Fibroblast of skin of left quadriceps (primary cell): Measurements from ENCODE around the gene NKD1.

Experiments used
- DNase-seq, 2 experiments: peaks; one replicate each; pipeline ENCODE4 v3.0.0-alpha.2; 2013; ENCODE audit warnings: low read depth in 2 of 2

The NKD1 gene

DNA sequence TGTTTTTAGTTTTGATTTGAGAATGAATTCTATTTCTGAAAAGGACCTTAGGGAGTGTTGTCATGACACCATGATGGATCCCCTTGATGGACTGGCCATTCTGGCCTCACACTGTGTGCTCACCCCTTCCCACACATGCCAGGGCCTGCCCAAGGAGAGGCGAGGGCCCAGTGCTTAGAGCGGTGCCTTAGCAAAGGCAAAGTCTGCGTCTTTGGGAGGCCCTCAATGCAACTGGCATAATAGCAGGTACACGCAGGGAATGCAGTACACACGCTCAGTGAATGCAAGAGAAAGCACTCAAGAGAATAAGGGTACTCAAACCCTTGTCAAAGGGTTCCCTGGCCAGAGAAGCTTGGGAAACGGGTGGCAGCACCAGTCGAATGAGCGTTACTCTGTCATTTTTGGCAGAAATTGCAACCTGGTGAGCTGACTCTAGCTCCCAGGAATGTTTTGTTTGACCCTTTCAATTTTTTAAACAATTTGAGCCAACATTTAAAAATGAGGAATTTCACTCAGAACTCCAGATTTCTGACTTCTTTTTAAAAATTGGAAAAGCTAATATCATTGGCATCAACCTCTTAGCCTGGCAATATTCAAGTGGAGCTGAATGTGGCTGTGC, 32.1 kb downstream of the NKD1 start:
- no peak for DNase-seq

DNA sequence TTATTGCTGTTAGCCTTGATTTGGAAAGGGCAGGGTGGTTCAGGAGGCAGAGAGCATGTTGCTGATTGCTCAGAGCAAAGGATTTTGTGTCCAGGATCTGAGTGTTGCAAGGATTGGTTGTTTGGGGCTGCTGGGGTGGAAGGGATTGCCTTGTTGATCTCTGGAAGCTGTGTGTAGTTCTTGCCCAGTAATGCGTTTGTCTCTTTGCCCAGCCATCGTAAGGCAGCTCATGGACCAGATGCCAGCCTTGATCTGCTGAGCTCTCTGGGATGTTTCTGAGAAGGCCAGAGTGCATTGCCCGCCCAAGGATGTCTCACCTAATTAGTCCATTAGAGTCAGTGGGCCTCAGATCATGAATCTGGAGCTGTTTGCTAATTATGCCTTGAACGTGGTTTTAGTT, 33.6 kb downstream of the NKD1 start:
- DNase-seq, result no peak

- no peak for DNase-seq
Measured at GRCh38 chr16:50583211-50583610, 35.0 kb downstream of the NKD1 start.

DNA sequence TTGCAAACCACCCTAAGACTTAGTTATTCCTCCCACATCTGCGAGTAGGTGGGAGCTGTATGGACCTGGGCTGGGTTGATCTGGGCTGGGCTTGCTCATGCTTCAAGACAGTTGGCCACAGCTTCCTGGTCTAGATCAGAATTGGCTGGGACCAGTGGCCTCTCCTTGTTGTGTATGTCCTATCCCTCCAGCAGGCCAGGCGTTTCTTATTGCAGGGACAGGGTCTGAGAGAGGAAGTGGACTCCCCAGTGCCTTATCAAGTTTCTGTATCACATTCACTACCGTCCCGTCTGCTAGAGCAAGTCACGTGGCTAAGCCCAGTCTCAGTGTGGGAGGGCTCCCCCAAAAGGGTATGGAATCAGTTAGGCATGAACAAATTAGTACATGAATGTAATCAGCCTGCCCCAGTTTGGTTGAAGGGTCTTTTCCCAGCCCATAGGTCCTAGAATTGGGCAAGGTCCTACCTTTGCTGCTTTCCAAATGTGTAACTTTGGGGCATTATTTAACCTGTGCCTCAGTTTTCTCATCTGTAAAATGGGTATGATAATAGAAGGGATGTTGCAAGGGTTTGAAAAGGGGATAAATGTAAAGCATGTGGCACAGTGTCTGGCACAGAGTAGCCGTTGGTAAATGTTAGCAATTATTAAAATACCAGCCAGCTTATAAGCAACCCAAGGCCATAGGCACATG, 36.0 kb downstream of the NKD1 start:
- no peak for DNase-seq

DNA sequence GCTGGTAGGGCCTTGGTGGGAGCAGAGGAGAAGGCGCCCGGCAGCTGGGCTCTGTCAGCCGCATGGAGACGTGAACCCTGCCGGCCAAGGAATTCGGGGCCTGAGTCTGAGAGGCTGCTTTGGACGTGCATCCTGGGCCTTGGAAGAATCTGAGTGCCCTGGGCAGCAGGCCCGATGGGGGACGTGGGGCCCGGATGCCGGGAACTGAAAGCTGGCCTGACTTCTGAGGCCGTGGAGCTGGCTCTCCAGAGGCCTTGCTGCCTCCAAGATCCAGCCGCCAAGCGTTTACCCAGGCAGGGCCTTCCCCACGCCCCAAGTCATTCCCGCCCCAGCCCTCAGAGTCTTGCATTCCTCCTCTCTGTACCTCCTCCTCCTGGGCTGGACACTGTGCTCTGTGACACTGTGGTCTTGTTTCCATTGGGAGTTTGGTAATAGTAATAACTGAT, 37.2 kb downstream of the NKD1 start:
- no peak for DNase-seq

DNA sequence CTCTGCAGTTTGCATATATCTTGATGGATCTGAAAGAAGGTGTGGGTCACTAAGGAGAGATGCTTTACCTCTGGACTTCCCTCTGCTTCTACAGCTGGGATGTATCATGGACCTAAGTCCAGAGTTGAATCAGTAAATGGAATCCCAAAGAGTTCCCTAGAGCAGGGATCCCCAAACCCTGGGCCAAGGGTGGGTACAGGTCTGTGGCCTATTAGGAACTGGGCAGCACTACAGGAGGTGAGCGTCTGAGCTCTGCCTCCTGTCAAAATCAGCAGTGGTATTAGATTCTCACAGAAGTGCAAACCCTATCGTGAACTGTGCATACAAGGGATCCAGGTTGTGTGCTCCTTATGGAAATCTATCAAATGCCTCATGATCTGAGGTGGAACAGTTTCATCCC, 39.3 kb downstream of the NKD1 start:
- no peak for DNase-seq

GRCh38 chr16:50588276-50588675, 40.1 kb downstream of the NKD1 start:
- DNase-seq, result no peak

- no peak for DNase-seq
Measured at GRCh38 chr16:50591209-50591608, 43.0 kb downstream of the NKD1 start.

GRCh38 chr16:50591800-50592771, 43.9 kb downstream of the NKD1 start:
- no peak for DNase-seq

DNA sequence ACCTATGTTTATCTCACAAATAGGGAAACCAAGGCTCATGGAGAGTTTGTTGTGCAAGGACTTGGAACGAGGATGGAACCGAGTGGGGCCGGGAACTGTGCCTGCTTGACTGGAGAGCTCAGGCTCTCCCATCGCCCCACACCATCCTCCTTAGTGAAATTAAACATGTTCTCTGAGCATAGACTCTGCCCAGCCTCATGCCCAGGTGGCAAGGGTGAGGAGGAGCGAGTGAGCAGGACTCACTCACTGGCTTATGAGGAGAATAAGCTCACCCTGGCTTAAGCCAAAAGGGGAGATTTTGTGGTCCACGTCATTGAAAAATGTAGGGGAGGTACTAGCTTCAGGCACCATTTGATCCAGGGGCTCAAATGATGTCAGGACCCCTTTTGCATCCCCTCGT, 44.8 kb downstream of the NKD1 start:
- no peak for DNase-seq

GRCh38 chr16:50593410-50594150, 45.4 kb downstream of the NKD1 start:
- DNase-seq, result no peak

GRCh38 chr16:50594308-50595260, 46.4 kb downstream of the NKD1 start:
- no peak for DNase-seq

GRCh38 chr16:50595859-50596258, 47.7 kb downstream of the NKD1 start:
- no peak for DNase-seq

- DNase-seq, result no peak
Measured at GRCh38 chr16:50596762-50597450, 48.7 kb downstream of the NKD1 start.

- DNase-seq, result no peak
Measured at GRCh38 chr16:50597563-50598255, 49.5 kb downstream of the NKD1 start.

GRCh38 chr16:50598256-50598894, 50.2 kb downstream of the NKD1 start:
- DNase-seq, result no peak

DNA sequence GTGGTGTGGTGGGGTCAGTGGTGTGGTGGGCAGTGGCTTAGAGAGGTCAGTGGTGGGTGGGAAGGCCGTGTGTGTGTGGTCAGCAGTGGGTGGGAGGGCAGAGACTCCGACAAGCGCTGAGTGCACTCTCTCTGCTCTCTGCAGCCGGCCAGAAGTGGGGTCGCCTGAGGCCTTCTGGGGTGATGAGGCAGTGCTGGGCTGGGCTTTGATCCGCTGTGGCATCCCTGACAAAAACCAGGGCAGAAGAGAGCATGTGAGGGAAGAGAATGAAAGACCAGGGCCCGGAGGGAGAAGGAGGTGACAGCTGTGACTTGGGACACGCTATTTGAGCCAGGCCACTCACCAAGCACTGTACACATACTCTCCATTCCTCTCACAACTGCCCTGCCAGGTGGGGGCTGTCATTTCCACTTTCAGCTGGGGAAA, 50.8 kb downstream of the NKD1 start:
- DNase-seq, result no peak

GRCh38 chr16:50599494-50599893, 51.3 kb downstream of the NKD1 start:
- no peak for DNase-seq
